T follicular helper cell (primary cell): ENCODE data around the gene GFRA3.

ENCODE experiments used
- DNase-seq: peaks from one replicate; pipeline ENCODE4 v3.0.0-alpha.2; 2020; ENCODE audit warnings: low read depth

The GFRA3 gene

DNA sequence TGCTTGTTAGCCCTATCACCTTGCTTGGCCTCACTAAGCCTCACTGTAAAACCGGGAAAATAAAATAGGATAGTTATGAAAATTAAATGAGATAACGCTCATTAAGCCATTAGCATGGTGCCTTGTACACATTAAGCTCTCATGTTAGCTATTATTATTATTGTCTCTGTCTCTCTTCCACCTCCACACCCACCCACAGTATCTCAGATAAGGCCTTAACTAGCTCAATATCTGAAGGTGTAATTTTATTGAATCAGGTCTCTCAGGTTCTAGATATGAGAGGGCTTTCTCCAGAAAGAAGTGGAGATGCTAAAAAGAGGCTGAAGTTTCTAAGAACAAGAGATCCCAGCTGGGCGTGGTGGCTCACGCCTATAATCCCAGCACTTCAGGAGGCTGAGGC, 27.6 kb downstream of the GFRA3 start:
- DNase-seq, result no peak

DNA sequence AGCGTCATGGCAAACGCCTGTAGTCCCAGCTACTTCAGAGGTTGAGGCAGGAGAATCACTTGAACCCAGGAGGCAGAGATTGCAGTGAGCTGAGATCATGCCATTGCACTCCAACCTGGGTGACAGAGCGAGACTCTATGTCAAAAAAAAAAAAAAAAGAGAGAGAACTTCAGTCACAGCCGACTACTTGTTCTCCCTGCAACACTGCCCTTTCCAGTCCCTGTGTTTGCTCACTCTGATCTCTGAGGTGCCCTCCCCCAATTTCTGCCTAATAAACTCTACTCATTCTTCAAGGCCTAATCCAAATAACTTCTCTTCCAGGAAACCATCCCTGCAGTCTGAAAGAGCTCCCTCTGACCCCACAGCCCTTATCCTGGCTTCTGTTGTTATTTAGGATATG, 28.1 kb downstream of the GFRA3 start:
- no peak for DNase-seq

DNA sequence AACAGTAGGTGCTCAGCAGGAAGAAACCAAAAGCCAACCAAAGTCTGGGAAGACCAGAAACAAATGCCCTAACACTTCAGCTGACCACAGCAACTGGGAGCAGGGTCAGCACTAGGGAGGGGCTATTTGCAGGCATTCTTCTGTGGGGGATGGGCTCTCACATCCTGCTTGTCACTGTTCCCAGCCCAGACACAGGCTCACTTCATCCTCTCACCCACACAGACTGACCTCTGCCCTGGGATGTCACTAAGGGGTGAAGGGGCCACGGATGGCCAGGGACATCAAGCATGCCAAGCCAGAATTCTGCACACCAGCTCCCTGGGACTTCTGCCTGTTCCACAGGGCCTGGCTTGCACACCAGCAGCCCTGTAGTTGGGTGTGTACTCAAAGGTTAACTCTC, 28.7 kb downstream of the GFRA3 start:
- DNase-seq, result no peak

GRCh38 chr5:138243794-138244193, 30.6 kb downstream of the GFRA3 start:
- DNase-seq, result no peak

DNA sequence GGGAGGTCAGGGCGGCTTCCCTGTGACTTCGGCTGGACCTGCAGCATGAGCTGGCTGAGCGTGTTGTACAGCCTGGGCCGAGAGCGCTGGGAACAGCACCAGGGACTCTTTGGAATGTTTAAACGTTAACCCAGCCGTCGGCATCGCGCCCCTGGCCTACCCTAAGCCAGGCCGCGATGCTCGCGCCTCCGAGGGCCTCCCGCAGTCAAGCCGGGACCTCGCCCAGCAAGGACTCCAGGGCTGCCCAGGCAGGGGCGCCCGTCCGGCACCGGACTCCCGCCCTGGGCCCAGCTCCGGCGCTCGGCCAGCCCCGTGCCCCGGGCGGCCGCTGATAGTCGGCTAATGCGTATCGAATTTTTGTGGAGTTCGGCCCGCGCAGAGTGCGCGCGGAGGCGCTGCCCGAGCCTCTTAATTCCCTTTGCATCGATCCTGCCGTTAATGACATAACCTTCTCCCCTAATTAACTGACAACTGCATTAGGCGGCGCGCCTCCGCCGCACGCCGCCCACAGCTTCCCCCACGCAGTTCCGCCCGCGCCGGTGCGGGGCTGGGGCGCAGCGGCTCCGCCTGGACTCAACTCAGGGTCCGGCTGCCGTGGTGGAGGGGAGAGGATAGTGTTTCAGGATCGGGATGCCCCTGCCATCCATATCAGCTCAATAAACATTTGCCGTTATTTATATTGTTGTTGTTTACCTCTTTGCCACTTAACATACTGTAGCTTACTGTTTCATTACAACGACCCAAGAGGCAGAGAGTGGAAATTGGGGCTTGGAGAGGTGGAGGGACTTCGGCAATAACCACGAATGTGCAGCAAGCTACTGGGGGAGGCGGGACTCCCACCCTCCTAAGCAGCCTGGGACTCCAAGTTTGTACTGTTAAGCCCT, 32.5 kb downstream of the GFRA3 start:
- DNase-seq, result no peak

DNA sequence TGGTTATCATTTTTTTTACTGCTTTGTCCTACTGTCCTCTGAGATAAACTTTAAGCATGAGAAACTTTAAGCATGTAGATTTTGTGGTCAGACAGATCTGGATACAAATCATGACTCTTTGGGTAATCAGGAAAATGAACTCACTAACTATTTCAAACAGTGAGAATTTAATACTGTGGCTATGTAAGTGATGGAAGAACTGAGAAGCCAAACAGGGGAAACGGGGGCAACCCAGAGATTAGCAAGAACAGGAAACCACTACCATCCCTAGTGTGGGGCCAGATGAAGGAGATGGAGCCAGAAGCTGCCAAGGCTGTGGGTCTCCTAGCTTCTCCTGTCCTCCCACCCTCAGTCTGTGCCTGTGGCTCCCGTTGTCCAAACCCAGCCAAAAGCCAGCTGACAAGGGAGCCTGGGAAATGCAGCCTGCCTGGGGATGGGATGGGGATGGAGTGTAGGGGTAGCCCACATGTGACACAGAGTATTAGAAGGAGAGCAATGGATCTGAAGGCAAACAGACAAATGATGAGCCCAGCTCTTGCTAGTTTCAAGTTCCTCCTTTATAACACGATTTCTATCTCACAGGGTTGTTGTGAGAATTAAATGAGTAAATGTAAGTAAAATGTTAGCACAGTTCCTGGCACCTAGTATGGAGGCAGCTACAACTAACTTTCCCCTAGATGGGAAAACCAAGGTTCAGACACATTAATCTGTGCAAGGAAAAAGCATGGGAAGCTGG, 33.6 kb downstream of the GFRA3 start:
- no peak for DNase-seq

DNA sequence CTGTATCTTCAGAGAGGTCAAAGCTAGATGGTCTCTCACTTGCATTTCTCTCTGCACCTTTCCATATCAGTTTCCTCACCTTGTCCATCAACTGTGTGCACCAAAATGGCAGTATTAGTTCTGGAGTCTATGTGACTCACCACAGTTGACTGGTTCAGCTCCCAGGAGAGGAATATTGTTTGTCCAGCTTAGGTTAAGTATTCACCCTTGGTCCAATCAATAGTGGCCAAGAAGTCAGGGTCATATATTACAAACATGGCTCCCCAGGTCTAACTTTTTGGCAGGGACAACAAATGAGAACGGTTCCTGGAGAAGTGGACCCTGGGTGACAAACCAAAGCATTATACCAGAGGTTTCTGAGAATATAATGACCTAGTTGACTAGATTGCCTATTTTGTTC, 36.4 kb downstream of the GFRA3 start:
- no peak for DNase-seq

DNA sequence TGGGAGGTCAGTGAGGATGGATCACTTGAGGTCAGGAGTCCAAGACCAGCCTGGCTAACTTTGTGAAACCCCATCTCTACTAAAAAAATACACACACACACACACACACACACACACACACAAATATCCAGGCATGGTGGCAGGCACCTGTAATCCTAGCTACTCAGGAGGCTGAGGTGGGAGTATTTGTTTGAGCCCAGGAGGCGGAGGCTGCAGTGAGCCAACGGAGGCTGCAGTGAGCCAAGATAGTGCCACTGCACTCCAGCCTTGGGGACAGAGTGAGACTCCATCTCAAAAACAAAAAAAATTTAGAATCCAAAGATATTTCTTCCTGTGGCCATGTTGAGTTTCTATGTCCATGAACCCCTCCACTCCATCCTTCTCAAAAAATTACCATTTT, 39.8 kb downstream of the GFRA3 start:
- no peak for DNase-seq

GRCh38 chr5:138233280-138233679, 41.1 kb downstream of the GFRA3 start:
- DNase-seq, result no peak

GRCh38 chr5:138230981-138231589, 43.3 kb downstream of the GFRA3 start:
- no peak for DNase-seq

DNA sequence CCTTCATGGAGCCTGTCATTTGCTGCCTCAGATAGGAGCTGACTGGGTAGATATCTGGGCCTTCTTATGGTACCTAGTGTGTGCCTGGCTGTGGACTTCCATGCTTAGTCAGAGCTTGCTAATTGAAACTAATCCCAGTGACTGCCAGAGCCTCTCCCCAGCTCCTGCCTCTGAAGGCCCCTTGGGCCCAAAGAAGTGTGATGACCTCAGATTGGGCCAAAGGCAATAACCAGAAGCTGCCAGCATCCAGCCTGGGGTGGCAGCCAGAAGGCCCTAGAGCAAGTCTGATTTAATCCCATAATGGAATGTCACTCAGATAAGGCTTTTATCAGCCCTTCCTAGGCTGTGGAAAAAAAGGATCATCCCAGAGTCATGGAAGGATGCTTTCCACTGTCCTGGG, 44.2 kb downstream of the GFRA3 start:
- DNase-seq, result no peak

DNA sequence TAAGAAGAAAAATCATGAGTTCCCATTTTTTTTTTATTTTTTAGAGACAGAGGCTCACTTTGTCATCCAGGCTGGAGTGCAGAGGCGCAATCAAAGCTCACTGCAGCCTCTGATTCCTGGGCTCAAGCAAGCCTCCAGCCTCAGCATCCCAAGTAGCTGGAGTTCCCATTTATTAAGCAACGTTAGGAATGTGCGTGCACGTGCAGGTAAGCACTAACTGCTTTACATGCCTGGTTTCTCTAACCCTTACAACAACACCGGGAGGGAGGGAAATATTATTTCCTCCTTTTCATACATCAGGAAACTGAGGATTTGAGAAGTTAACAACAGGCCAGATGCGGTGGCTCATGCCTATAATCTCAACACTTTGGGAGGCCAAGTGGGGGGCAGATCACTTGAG, 45.0 kb downstream of the GFRA3 start:
- DNase-seq, result no peak

- DNase-seq, result no peak
These were observed 47.5 kb downstream of the GFRA3 start for GRCh38 chr5:138226910-138227309.

- DNase-seq, result no peak
These were observed 49.7 kb downstream of the GFRA3 start for GRCh38 chr5:138224712-138225111.

GRCh38 chr5:138223532-138223931, 50.9 kb downstream of the GFRA3 start:
- DNase-seq, result no peak

GRCh38 chr5:138216799-138217198, 57.6 kb downstream of the GFRA3 start:
- DNase-seq, result no peak

- peak; percentile 88 for DNase-seq
These were observed 61.0 kb downstream of the GFRA3 start, which contains the start of gene CDC23 for GRCh38 chr5:138213161-138214029. CDC23 (minus strand) TSS chr5:138213323; CDS start chr5:138213312, 11 bp downstream.

- no peak for DNase-seq
These were observed 61.6 kb downstream of the GFRA3 start for GRCh38 chr5:138212828-138213160.

DNA sequence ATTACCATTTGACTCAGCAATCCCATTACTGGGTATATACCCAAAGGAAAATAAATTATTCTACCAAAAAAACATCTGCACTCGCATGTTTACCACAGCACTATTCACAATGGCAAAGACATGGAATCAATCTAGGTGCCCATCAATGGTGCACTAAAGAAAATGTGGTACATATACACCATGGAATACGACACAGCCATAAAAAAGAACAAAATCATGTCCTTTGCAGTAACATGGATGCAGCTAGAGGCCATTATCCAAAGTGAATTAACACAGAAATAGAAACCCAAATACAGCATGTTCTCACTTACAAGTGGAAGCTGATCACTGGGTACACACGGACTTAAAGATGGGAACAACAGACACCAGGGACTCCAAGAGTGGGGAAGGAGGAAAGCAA, 63.4 kb downstream of the GFRA3 start:
- DNase-seq, result no peak
